LNCaP clone FGC (cell line): ENCODE measurements around the gene SAYSD1.
A peak's percentile ranks its signal among the peaks of the same experiment; 100 is the strongest.

ENCODE experiments used
- DNase-seq: peaks from one replicate; pipeline ENCODE4 v3.0.0-alpha.2; 2011; ENCODE audit warnings: low read depth
- H3K4me3 ChIP-seq: 2 replicates; pipeline ENCODE4 v1.5.1; 2011; ENCODE audit warnings: mild to moderate bottlenecking, low read depth, low read length, control low read depth
- TF ChIP-seq, protein P1 (sequence below): IDR thresholded peaks from 2 replicates; pipeline ENCODE4 v1.5.1; 2012; ENCODE audit warnings: mild to moderate bottlenecking; ENCODE audit not compliant: control insufficient read depth, insufficient read depth; ENCODE audit errors: extremely low read depth

The SAYSD1 gene

DNA sequence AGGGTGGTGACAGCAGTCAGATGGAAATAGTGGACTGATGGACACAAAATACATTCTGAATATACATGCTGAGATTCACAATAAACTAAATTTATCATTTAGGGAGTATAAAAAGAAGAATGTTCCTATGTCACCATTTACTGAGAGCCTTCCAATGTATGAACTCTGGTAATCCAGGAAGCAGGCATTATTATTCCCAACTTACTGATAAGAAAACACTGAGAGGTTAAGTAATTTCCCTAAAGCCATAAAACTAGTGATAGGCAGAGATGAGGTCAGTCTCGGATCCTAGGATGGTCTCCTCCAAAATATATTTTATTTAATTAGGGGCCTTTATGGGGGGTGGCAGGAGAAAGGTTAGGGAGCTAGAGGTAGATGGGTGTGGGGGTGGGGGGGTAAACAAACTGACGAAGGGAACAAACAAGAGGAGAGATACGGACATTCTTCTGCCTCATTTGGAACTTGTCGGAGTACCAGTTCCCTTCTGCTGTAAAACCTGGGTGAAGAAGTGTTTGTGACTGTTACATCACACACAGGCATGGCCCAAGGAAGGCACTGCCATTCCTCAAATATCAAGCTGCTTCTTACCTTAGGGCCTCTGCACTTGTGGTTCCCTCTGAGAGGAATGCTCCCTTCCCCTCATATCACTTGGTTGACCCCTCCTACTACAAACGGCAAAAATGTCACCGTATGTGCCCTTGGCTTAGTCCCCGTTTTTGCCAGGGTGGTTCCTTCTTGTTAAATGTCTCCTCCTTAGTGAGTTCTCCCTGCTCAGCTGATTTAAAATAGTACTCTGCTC lies 6.7 kb downstream of the SAYSD1 start:
- TF ChIP-seq, protein P1, sequence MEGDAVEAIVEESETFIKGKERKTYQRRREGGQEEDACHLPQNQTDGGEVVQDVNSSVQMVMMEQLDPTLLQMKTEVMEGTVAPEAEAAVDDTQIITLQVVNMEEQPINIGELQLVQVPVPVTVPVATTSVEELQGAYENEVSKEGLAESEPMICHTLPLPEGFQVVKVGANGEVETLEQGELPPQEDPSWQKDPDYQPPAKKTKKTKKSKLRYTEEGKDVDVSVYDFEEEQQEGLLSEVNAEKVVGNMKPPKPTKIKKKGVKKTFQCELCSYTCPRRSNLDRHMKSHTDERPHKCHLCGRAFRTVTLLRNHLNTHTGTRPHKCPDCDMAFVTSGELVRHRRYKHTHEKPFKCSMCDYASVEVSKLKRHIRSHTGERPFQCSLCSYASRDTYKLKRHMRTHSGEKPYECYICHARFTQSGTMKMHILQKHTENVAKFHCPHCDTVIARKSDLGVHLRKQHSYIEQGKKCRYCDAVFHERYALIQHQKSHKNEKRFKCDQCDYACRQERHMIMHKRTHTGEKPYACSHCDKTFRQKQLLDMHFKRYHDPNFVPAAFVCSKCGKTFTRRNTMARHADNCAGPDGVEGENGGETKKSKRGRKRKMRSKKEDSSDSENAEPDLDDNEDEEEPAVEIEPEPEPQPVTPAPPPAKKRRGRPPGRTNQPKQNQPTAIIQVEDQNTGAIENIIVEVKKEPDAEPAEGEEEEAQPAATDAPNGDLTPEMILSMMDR: no peak
- H3K4me3 ChIP-seq: no peak overlapping the region
- DNase-seq: no peak

DNA sequence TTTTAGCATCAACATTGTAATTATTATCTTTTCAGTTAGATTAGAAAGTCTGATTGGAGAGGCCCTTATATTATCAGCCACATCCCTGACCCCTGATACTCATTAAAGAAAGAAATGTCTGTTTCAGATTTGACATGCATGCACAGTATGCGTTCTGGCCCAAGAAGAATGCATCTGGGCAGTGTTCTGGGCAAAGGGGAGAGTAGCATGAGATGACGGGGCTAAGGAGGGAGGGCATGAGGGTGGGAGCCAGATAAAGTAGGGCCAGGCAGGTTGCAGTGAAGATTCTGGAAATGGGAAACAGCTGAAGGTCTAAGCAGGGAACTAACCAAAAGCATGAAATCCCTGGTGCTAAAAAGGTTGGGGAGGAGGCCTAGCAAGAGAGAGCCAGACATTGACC lies 7.3 kb downstream of the SAYSD1 start:
- DNase-seq: no peak
- TF ChIP-seq, protein P1: no peak
- no peak overlapping the region for H3K4me3 ChIP-seq

DNA sequence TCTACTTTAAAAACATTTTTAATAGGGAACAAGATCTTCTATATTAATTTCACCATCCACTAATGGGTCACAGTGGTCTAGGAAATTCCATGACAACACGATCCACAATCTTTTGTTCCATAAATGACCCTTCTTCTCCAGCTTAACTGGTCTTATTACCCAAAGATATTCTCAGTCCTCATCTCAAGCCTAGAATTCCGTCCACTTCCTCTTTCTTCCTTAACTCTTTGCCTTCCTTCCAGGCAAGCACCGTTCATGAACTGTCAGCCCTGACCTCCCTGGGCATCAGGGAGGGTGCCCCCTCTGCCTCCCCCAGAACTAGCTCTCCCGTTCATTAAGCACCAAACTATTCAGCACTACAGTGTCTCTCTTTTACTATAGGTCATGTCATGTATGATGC lies 8.0 kb downstream of the SAYSD1 start:
- H3K4me3 ChIP-seq: no peak overlapping the region
- no peak for DNase-seq
- TF ChIP-seq, protein P1: no peak

DNA sequence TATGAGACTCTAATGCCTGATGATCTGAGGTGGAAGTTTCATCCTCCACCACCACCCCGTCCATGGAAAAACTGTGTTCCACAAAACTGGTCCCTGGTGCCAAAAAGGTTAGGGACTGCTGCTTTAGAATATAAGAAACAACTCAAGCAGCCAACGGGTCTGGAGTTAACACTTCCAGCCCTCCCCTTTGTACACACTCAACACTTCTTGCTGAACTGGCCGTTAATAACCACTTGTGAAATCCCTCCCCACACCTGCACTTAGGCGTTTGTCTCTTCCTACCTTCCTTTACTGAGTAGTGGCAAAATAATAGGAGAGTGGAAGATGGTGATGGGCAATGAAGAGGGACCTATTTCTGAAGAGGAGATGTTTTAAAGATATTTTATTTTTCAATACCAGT lies 10.5 kb downstream of the SAYSD1 start:
- TF ChIP-seq, protein P1: no peak
- DNase-seq: no peak
- no peak overlapping the region for H3K4me3 ChIP-seq

DNA sequence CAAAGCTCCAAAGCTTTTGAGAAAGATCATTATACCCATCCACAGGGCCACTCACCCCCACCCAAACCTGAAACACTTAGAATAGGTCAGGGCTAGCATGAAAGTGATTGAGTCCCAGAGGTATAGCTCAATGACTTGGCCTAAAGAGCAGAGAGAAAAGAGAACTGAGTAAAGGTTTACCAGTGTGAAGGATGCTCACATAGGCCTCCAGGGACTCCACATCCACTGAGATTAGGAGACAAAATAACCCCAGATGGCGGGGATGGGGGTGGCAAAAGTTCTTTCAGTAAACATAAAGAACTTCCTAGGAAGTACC lies 12.2 kb downstream of the SAYSD1 start:
- no peak for DNase-seq
- no peak overlapping the region for H3K4me3 ChIP-seq
- TF ChIP-seq, protein P1: no peak

DNA sequence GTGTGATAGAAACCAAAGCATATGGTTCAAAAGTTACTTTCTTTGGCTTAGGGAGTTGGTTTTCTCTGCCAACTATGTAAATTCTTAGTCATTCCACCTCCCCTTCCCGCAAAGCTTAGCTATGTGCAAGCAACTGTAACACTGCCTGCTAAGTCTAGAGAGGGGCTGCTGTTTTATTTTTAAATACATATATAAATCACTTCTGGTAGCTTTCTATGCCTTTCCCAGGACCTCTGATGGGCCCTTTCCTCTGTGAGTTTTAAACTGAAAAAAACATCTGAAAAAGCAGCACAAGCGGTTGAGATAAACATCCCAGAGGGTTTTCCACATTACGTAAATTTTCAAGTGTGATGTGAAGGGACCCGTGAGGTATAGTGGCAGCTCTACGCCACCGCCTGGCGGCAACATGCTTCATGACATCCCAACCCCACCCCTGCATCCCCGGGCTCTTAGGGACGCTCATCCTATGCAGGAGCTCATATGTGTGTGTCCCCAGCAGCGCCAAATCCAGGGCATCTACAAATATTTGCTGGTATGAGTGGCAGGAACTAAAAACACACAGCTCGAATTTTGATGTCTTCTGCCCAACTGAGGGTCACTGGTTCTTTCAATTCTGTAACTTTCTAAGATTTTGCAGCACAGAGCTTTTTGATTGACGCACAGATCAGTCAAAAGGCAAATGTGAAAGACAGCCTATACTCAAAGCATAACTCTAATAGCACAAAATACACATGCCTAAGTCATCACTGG lies 12.7 kb downstream of the SAYSD1 start:
- no peak overlapping the region for H3K4me3 ChIP-seq
- DNase-seq: no peak
- TF ChIP-seq, protein P1: peak; percentile 10; the same call in 1 of the 2 replicates
